ENCODE data around the gene YES1.

The YES1 gene

GRCh38 chr18:717003-717402 lies 95.0 kb downstream of the YES1 start:
- DNase-seq = no peak

GRCh38 chr18:715626-716025 lies 96.4 kb downstream of the YES1 start:
- no peak for DNase-seq

GRCh38 chr18:713135-713490 lies 98.9 kb downstream of the YES1 start:
- no peak for DNase-seq

- DNase-seq = peak; percentile 94
Measured at GRCh38 chr18:712401-713134, 99.5 kb downstream of the YES1 start, which contains the start of gene ENOSF1. TSS of gene ENOSF1 (minus strand) at chr18:712630. CDS start at chr18:712587, 43 bp downstream.

GRCh38 chr18:711657-712400 lies 100.2 kb downstream of the YES1 start:
- peak; percentile 64 for DNase-seq

GRCh38 chr18:711310-711656 lies 100.8 kb downstream of the YES1 start:
- DNase-seq = no peak

- no peak for DNase-seq
Measured at GRCh38 chr18:710418-711300, 101.4 kb downstream of the YES1 start.

GRCh38 chr18:709771-710170 lies 102.3 kb downstream of the YES1 start:
- no peak for DNase-seq

GRCh38 chr18:708096-708495 lies 103.9 kb downstream of the YES1 start:
- no peak for DNase-seq

GRCh38 chr18:706405-706804 lies 105.6 kb downstream of the YES1 start:
- no peak for DNase-seq

GRCh38 chr18:703213-703967 lies 108.7 kb downstream of the YES1 start:
- DNase-seq = peak; percentile 51

- no peak for DNase-seq
Measured at GRCh38 chr18:697800-698199, 114.2 kb downstream of the YES1 start.

GRCh38 chr18:697012-697411 lies 115.0 kb downstream of the YES1 start:
- no peak for DNase-seq

GRCh38 chr18:693466-694187 lies 118.4 kb downstream of the YES1 start:
- DNase-seq = peak; percentile 1

- DNase-seq = peak; percentile 16
Measured at GRCh38 chr18:692824-693223, 119.2 kb downstream of the YES1 start.

GRCh38 chr18:688323-688722 lies 123.7 kb downstream of the YES1 start:
- no peak for DNase-seq

GRCh38 chr18:686339-687111 lies 125.5 kb downstream of the YES1 start:
- DNase-seq = no peak

GRCh38 chr18:685438-685837 lies 126.6 kb downstream of the YES1 start:
- DNase-seq = peak; percentile 6

- no peak for DNase-seq
Measured at GRCh38 chr18:683531-683930, 128.5 kb downstream of the YES1 start.

GRCh38 chr18:682833-683232 lies 129.2 kb downstream of the YES1 start:
- DNase-seq = no peak

- peak; percentile 15 for DNase-seq
Measured at GRCh38 chr18:682416-682815, 129.6 kb downstream of the YES1 start.
